HL-60 (cell line): Measurements from ENCODE around the gene GAK.

Experiments used
- DNase-seq, 2 experiments: peaks; one replicate each; pipeline ENCODE4 v3.0.0-alpha.2; 2010 to 2020; ENCODE audit warnings: low read depth in 1 of 2, low spot score in 1 of 2
- H3K27ac ChIP-seq: fragments of 250-450 bp; sonication (Bioruptor Pico); replicated peaks from 2 replicates; pipeline ENCODE4 v1.5.1; 2020; ENCODE audit warnings: mild to moderate bottlenecking, moderate library complexity
- H3K27me3 ChIP-seq: fragments of 250-450 bp; sonication (Bioruptor Pico); 2 replicates; pipeline ENCODE4 v1.5.1; 2021; ENCODE audit warnings: mild to moderate bottlenecking, moderate library complexity; ENCODE audit not compliant: insufficient read depth, poor library complexity, severe bottlenecking
- H3K4me3 ChIP-seq: replicated peaks from 2 replicates; pipeline ENCODE4 v1.5.1; 2011; ENCODE audit warnings: mild to moderate bottlenecking, control low read depth, low read length; ENCODE audit not compliant: insufficient read depth
- CTCF ChIP-seq: IDR thresholded peaks from one replicate; pipeline ENCODE4 v1.5.1; 2011; ENCODE audit warnings: low read length, control low read depth, inconsistent platforms; ENCODE audit not compliant: insufficient read depth
- GABPA ChIP-seq: IDR thresholded peaks from 2 replicates; pipeline ENCODE4 v1.6.1; 2012; ENCODE audit warnings: low read depth
- POLR2AphosphoS5 ChIP-seq: IDR thresholded peaks from 2 replicates; pipeline ENCODE4 v1.6.1; 2012; ENCODE audit warnings: low read depth
- REST ChIP-seq: IDR thresholded peaks from 2 replicates; pipeline ENCODE4 v1.6.1; 2012; ENCODE audit warnings: low read depth; ENCODE audit not compliant: insufficient replicate concordance
- SPI1 ChIP-seq: IDR thresholded peaks from 2 replicates; pipeline ENCODE4 v1.6.1; 2012; ENCODE audit warnings: low read depth, mild to moderate bottlenecking, borderline replicate concordance

GAK gene

GRCh38 chr4:833156-833555 is 99.0 kb downstream of the GAK start:
- no peak overlapping the region for H3K4me3 ChIP-seq

GRCh38 chr4:832536-832935 is 99.6 kb downstream of the GAK start:
- Histone ChIP-seq H3K27me3 (peaks cover 17% of the 10 kb centered on the region), H3K4me3 (no peak overlapping the region), H3K27ac (no peak overlapping the region)
- TF ChIP-seq REST, result no peak
- no peak for DNase-seq

More at GRCh38 chr4:833156-833555, 99.0 kb downstream of the GAK start:
- peak; percentile 72 to 75 for DNase-seq
- TF ChIP-seq REST (no peak), SPI1 (peak; percentile 81), POLR2AphosphoS5 (no peak), GABPA (no peak), CTCF (no peak)
- H3K27ac ChIP-seq, result no peak overlapping the region
- peaks cover 11% of the 10 kb centered on the region for H3K27me3 ChIP-seq

- H3K4me3 ChIP-seq, result no peak overlapping the region
- DNase-seq, result no peak
- H3K27me3 ChIP-seq, result peaks cover 21% of the 10 kb centered on the region
- H3K27ac ChIP-seq, result no peak overlapping the region
- TF ChIP-seq GABPA (no peak), CTCF (no peak), POLR2AphosphoS5 (no peak), SPI1 (no peak), REST (no peak)
These were observed 100.0 kb downstream of the GAK start for GRCh38 chr4:832108-832507.

- peaks cover 25% of the 10 kb centered on the region for H3K27me3 ChIP-seq
- no peak for DNase-seq
- TF ChIP-seq POLR2AphosphoS5, result no peak
- H3K4me3 ChIP-seq, result no peak overlapping the region
- H3K27ac ChIP-seq, result no peak overlapping the region
These were observed 100.7 kb downstream of the GAK start for GRCh38 chr4:831483-831805.
